NCI-H446 (cell line): Measurements from ENCODE around the gene MLN.

Experiments
- DNase-seq, 2 experiments: peaks; one replicate each; lab custom pipeline; 2025; lab: John Stamatoyannopoulos, UW

Gene MLN

GRCh38 chr6:33752646-33753015, 51.2 kb downstream of the MLN start:
- no peak for DNase-seq

- DNase-seq = no peak
Measured at GRCh38 chr6:33751771-33752645, 51.8 kb downstream of the MLN start.

GRCh38 chr6:33750244-33750991, 53.4 kb downstream of the MLN start:
- no peak for DNase-seq

GRCh38 chr6:33749401-33749800, 54.4 kb downstream of the MLN start:
- DNase-seq = no peak

GRCh38 chr6:33748841-33749240, 55.0 kb downstream of the MLN start:
- no peak for DNase-seq

GRCh38 chr6:33747823-33748222, 56.0 kb downstream of the MLN start:
- DNase-seq = no peak

GRCh38 chr6:33746651-33747100, 57.1 kb downstream of the MLN start, which contains the start of gene IP6K3:
TSS of gene IP6K3 (minus strand) at chr6:33746905. CDS start at chr6:33735476, 11,429 bp downstream.
- no peak for DNase-seq

- no peak for DNase-seq
Measured at GRCh38 chr6:33746036-33746600, 57.7 kb downstream of the MLN start.

- no peak for DNase-seq
Measured at GRCh38 chr6:33745548-33745947, 58.3 kb downstream of the MLN start.

- no peak for DNase-seq
Measured at GRCh38 chr6:33744895-33745546, 58.8 kb downstream of the MLN start.
